K562 (cell line): ENCODE results near the gene NT5E.

Experiments used
- JUND ChIP-seq, 2 experiments: IDR thresholded peaks; 2 replicates in 1 of 2; 3 replicates in 1 of 2; pipeline ENCODE4 v1.6.1; 2011; ENCODE audit warnings: borderline replicate concordance in 2 of 2, low read depth in 2 of 2, low read length in 2 of 2, improper control_type of control experiment in 1 of 2, missing biosample characterization in 1 of 2, missing genetic modification characterization in 1 of 2, missing genetic modification reagents in 1 of 2
- POLR2A ChIP-seq: fragments of 450-650 bp; conservative IDR thresholded peaks from 2 replicates; pipeline ENCODE4 v1.6.1; 2016
- POLR2AphosphoS5 ChIP-seq: IDR thresholded peaks from 2 replicates; pipeline ENCODE4 v1.6.1; 2011; ENCODE audit warnings: mild to moderate bottlenecking, low read depth, low read length, moderate library complexity; ENCODE audit not compliant: control insufficient read depth, insufficient read depth
- TEAD4 ChIP-seq, 2 experiments: sonication (generic) in 1 of 2; formaldehyde crosslinking in 1 of 2; IDR thresholded peaks; 2 replicates each; pipeline versions ENCODE4 v1.6.1 to v1.8.0; 2012 to 2022; ENCODE audit warnings: borderline replicate concordance in 1 of 2, inconsistent platforms in 1 of 2, low read length in 1 of 2, mild to moderate bottlenecking in 1 of 2, missing genetic modification reagents in 1 of 2
- THAP7 ChIP-seq: fragments of 250-450 bp; sonication (Bioruptor Pico); IDR thresholded peaks from 2 replicates; pipeline ENCODE4 v1.5.0; 2021
- ZC3H8 ChIP-seq: fragments of 450-650 bp; IDR thresholded peaks from 2 replicates; pipeline ENCODE4 v1.6.1; 2017
- ZNF175 ChIP-seq: fragments of 200-800 bp; sonication (Bioruptor generic); IDR thresholded peaks from 2 replicates; pipeline ENCODE4 v1.6.1; 2016; ENCODE audit warnings: low read depth, mild to moderate bottlenecking, missing genetic modification characterization, missing compliant biosample characterization
- ZNF431 ChIP-seq: sonication (generic); formaldehyde crosslinking; IDR thresholded peaks from 2 replicates; pipeline ENCODE4 v1.8.0; 2022; ENCODE audit warnings: mild to moderate bottlenecking, missing genetic modification reagents
- TF ChIP-seq, protein P1 (sequence below), 2 experiments: fragments of 450-650 bp in 1 of 2; sonication (generic) in 1 of 2; formaldehyde crosslinking in 1 of 2; IDR thresholded peaks in 1 of 2; conservative IDR thresholded peaks in 1 of 2; 2 replicates each; pipeline versions ENCODE4 v1.6.1 to v1.8.1; 2016 to 2023; ENCODE audit warnings: mild to moderate bottlenecking in 2 of 2, moderate library complexity in 2 of 2, inconsistent platforms in 1 of 2, missing genetic modification reagents in 1 of 2

GRCh38 chr6:85428486-85428885 lies 21.4 kb upstream of the NT5E start:
- TF ChIP-seq, protein P1, sequence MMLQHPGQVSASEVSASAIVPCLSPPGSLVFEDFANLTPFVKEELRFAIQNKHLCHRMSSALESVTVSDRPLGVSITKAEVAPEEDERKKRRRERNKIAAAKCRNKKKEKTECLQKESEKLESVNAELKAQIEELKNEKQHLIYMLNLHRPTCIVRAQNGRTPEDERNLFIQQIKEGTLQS (IDR thresholded peaks at IDR 0.05) = no peak
- TF ChIP-seq, protein P1 (CRISPR knock-in tag; conservative IDR thresholded peaks at IDR 0.05) = no peak
- TF ChIP-seq THAP7 (CRISPR knock-in tag) (no peak), TEAD4 (IDR thresholded peaks at IDR 0.05; ENCODE audit: low read length) (no peak), TEAD4 (CRISPR knock-in tag; IDR thresholded peaks at IDR 0.05; ENCODE audit: borderline replicate concordance) (no peak), JUND (IDR thresholded peaks at IDR 0.05; ENCODE audit: borderline replicate concordance, low read depth, low read length) (no peak), JUND (tag; IDR thresholded peaks at IDR 0.05; ENCODE audit: borderline replicate concordance, low read depth, low read length) (no peak), ZC3H8 (no peak), POLR2A (no peak), ZNF175 (CRISPR knock-in tag) (no peak), ZNF431 (no peak), POLR2AphosphoS5 (no peak)
